H1 (cell line): ENCODE results near the gene SH3BGRL. TPM values are rescaled to one million over a fixed set of nuclear protein-coding genes. Genes with fewer than 3 reads are reported as not detected.

Experiments
- CTCF ChIA-PET: fragments of 300-600 bp; sonication (Branson Sonifier 250); formaldehyde crosslinking; loops from one replicate; lab custom pipeline; 2021; ENCODE audit not compliant: partially characterized antibody; lab: Charles Lee
- POLR2A ChIA-PET: fragments of 300-600 bp; sonication (Branson Sonifier 250); formaldehyde crosslinking; loops from one replicate; lab custom pipeline; 2021; ENCODE audit warnings: inconsistent platforms; ENCODE audit not compliant: partially characterized antibody; lab: Charles Lee
- DNase-seq, 2 experiments: peaks; one replicate each; pipeline versions ENCODE4 v3.0.0 to v3.0.0-alpha.2; 2010 to 2022; ENCODE audit warnings: low spot score in 2 of 2, low read depth in 1 of 2, mixed read lengths in 1 of 2
- FAIRE-seq: peaks from 2 replicates; lab custom pipeline; 2011; peaks lifted over from hg19 to GRCh38; lab: Jason Lieb, UNC
- H2AFZ ChIP-seq: 2 replicates; pipeline ENCODE4 v1.8.1; 2012; ENCODE audit warnings: low read length, inconsistent platforms
- H2AK5ac ChIP-seq: 2 replicates; pipeline ENCODE4 v1.6.1; 2013; ENCODE audit warnings: low read depth, low read length
- H2BK120ac ChIP-seq: replicated peaks from 2 replicates; pipeline ENCODE3; 2013; ENCODE audit warnings: low read depth, low read length, inconsistent platforms
- H2BK12ac ChIP-seq: 2 replicates; pipeline ENCODE4 v1.6.1; 2013; ENCODE audit warnings: low read depth, low read length
- H2BK15ac ChIP-seq: 2 replicates; pipeline ENCODE4 v1.6.1; 2013; ENCODE audit warnings: low read length
- H2BK20ac ChIP-seq: 2 replicates; pipeline ENCODE4 v1.6.1; 2013; ENCODE audit warnings: low read length
- H2BK5ac ChIP-seq: 2 replicates; pipeline ENCODE4 v1.6.1; 2013; ENCODE audit warnings: low read depth, low read length
- H3K14ac ChIP-seq: 2 replicates; pipeline ENCODE4 v1.6.1; 2013; ENCODE audit warnings: inconsistent platforms; ENCODE audit not compliant: insufficient read length
- H3K18ac ChIP-seq: 2 replicates; pipeline ENCODE4 v1.6.1; 2013; ENCODE audit warnings: low read length; ENCODE audit errors: extremely low read depth
- H3K23ac ChIP-seq: 2 replicates; pipeline ENCODE4 v1.6.1; 2013; ENCODE audit warnings: inconsistent platforms; ENCODE audit not compliant: insufficient read length
- H3K23me2 ChIP-seq: 2 replicates; pipeline ENCODE4 v1.6.1; 2013; ENCODE audit warnings: low read depth, low read length
- H3K27ac ChIP-seq: 2 replicates; pipeline ENCODE4 v1.6.1; 2011; ENCODE audit warnings: low read depth, low read length, inconsistent platforms
- H3K27me3 ChIP-seq, 4 experiments: replicated peaks in 1 of 4; 1 replicate in 1 of 4; 2 replicates in 3 of 4; pipeline versions ENCODE4 v1.6.1 to v1.8.1; 2011 to 2013; ENCODE audit warnings: low read length in 3 of 4, mild to moderate bottlenecking in 3 of 4, inconsistent platforms in 2 of 4, mixed read lengths in 2 of 4, moderate library complexity in 1 of 4; ENCODE audit not compliant: control insufficient read depth in 3 of 4, insufficient read depth in 3 of 4; ENCODE audit errors: extremely low read depth in 1 of 4
- H3K36me3 ChIP-seq, 4 experiments: 2 replicates each; pipeline versions ENCODE4 v1.6.1 to v1.8.1; 2011 to 2013; ENCODE audit warnings: mild to moderate bottlenecking in 4 of 4, low read length in 3 of 4, moderate library complexity in 2 of 4, control low read depth in 1 of 4, inconsistent platforms in 1 of 4; ENCODE audit not compliant: insufficient read depth in 4 of 4, control insufficient read depth in 2 of 4
- H3K4ac ChIP-seq: replicated peaks from 2 replicates; pipeline ENCODE3; 2013; ENCODE audit warnings: low read length, low read depth, mixed read lengths, inconsistent platforms; ENCODE audit not compliant: insufficient read length
- H3K4me1 ChIP-seq, 4 experiments: replicated peaks in 1 of 4; 1 replicate in 1 of 4; 2 replicates in 3 of 4; pipeline versions ENCODE4 v1.6.1 to v1.8.1; 2011 to 2013; ENCODE audit warnings: low read length in 3 of 4, inconsistent platforms in 2 of 4, mixed read lengths in 1 of 4; ENCODE audit not compliant: insufficient read depth in 4 of 4, control insufficient read depth in 3 of 4
- H3K4me2 ChIP-seq, 2 experiments: 2 replicates each; pipeline versions ENCODE4 v1.6.1 to v1.8.1; 2011 to 2013; ENCODE audit warnings: low read depth in 2 of 2, low read length in 2 of 2, control low read depth in 1 of 2, inconsistent platforms in 1 of 2, mild to moderate bottlenecking in 1 of 2; ENCODE audit not compliant: insufficient read depth in 1 of 2
- H3K4me3 ChIP-seq, 4 experiments: fragments of 200-600, 300-600 bp in 1 of 4; sonication (generic), shearing (Covaris generic), sonication (Bioruptor Twin) in 1 of 4; 2 replicates each; pipeline versions ENCODE4 v1.5.1 to v1.8.1; 2011 to 2016; ENCODE audit warnings: low read length in 4 of 4, low read depth in 3 of 4, control low read depth in 2 of 4, inconsistent platforms in 2 of 4, mild to moderate bottlenecking in 2 of 4, mixed read lengths in 1 of 4, moderate library complexity in 1 of 4; ENCODE audit not compliant: insufficient read depth in 2 of 4; ENCODE audit errors: extremely low read depth in 1 of 4
- H3K56ac ChIP-seq: replicated peaks from 2 replicates; pipeline ENCODE3; 2013; ENCODE audit warnings: low read depth, mild to moderate bottlenecking, mixed read lengths, low read length, inconsistent platforms; ENCODE audit not compliant: insufficient read length
- H3K79me1 ChIP-seq: 2 replicates; pipeline ENCODE4 v1.6.1; 2013; ENCODE audit warnings: low read depth, low read length, control low read depth
- H3K79me2 ChIP-seq, 2 experiments: 2 replicates each; pipeline versions ENCODE4 v1.6.1 to v1.8.1; 2012 to 2013; ENCODE audit warnings: low read length in 2 of 2, mild to moderate bottlenecking in 2 of 2, inconsistent platforms in 1 of 2; ENCODE audit not compliant: insufficient read depth in 2 of 2, control insufficient read depth in 1 of 2
- H3K9ac ChIP-seq, 4 experiments: replicated peaks in 1 of 4; 1 replicate in 1 of 4; 2 replicates in 3 of 4; pipeline versions ENCODE4 v1.6.1 to v1.8.1; 2011 to 2013; ENCODE audit warnings: low read depth in 3 of 4, low read length in 3 of 4, control low read depth in 2 of 4, mild to moderate bottlenecking in 2 of 4, moderate library complexity in 2 of 4, inconsistent platforms in 1 of 4; ENCODE audit errors: extremely low read depth in 1 of 4
- H3K9me3 ChIP-seq, 2 experiments: 2 replicates each; pipeline versions ENCODE4 v1.6.1 to v1.8.1; 2012 to 2013; ENCODE audit warnings: mild to moderate bottlenecking in 2 of 2, moderate library complexity in 2 of 2, control low read depth in 1 of 2, inconsistent platforms in 1 of 2, low read depth in 1 of 2, low read length in 1 of 2, mixed read lengths in 1 of 2; ENCODE audit not compliant: insufficient read depth in 2 of 2
- H4K20me1 ChIP-seq, 2 experiments: replicated peaks in 1 of 2; 2 replicates each; pipeline versions ENCODE3 to v1.8.1; 2011 to 2013; ENCODE audit warnings: inconsistent platforms in 2 of 2, low read length in 2 of 2, mild to moderate bottlenecking in 1 of 2; ENCODE audit not compliant: insufficient read depth in 2 of 2, control insufficient read depth in 1 of 2
- H4K5ac ChIP-seq: 2 replicates; pipeline ENCODE4 v1.6.1; 2013; ENCODE audit warnings: low read length, low read depth, mixed read lengths, inconsistent platforms; ENCODE audit not compliant: insufficient read length
- H4K8ac ChIP-seq: 2 replicates; pipeline ENCODE4 v1.8.0; 2013; ENCODE audit warnings: mild to moderate bottlenecking, moderate library complexity, low read length, inconsistent platforms; ENCODE audit not compliant: insufficient read depth; ENCODE audit errors: extremely low read depth
- H4K91ac ChIP-seq: replicated peaks from 2 replicates; pipeline ENCODE3; 2013; ENCODE audit warnings: low read length, mixed read lengths, inconsistent platforms; ENCODE audit not compliant: insufficient read length
- ATF2 ChIP-seq: IDR thresholded peaks from 2 replicates; pipeline ENCODE4 v1.6.1; 2012; ENCODE audit warnings: low read length, inconsistent platforms
- CHD2 ChIP-seq: IDR thresholded peaks from 2 replicates; pipeline ENCODE4 v1.6.1; 2012; ENCODE audit warnings: low read length, improper control_type of control experiment
- EGR1 ChIP-seq: IDR thresholded peaks from 2 replicates; pipeline ENCODE4 v1.6.1; 2011; ENCODE audit warnings: low read depth, low read length, borderline replicate concordance
- EP300 ChIP-seq, 2 experiments: IDR thresholded peaks; 1 replicate in 1 of 2; 2 replicates in 1 of 2; pipeline ENCODE4 v1.6.1; 2011 to 2012; ENCODE audit warnings: low read depth in 2 of 2, low read length in 2 of 2, mild to moderate bottlenecking in 2 of 2, borderline replicate concordance in 1 of 2, inconsistent platforms in 1 of 2, moderate library complexity in 1 of 2
- HDAC2 ChIP-seq, 2 experiments: fragments of 300-600 bp in 1 of 2; sonication (generic) in 1 of 2; IDR thresholded peaks; 2 replicates each; pipeline ENCODE4 v1.6.1; 2011 to 2012; ENCODE audit warnings: low read depth in 2 of 2, low read length in 2 of 2, mild to moderate bottlenecking in 2 of 2, moderate library complexity in 2 of 2, borderline replicate concordance in 1 of 2, inconsistent platforms in 1 of 2
- JUND ChIP-seq: IDR thresholded peaks from 2 replicates; pipeline ENCODE4 v1.6.1; 2011; ENCODE audit warnings: mild to moderate bottlenecking, improper control_type of control experiment, low read length
- KDM1A ChIP-seq: fragments of 200-600, 300-600 bp; sonication (generic); IDR thresholded peaks from 2 replicates; pipeline ENCODE4 v1.7.1; 2016; ENCODE audit warnings: mild to moderate bottlenecking, low read length, borderline replicate concordance
- NANOG ChIP-seq: IDR thresholded peaks from 2 replicates; pipeline ENCODE4 v1.6.1; 2011; ENCODE audit warnings: low read length, low read depth, mild to moderate bottlenecking, inconsistent platforms; ENCODE audit not compliant: insufficient read depth, poor library complexity, severe bottlenecking
- POLR2A ChIP-seq, 2 experiments: IDR thresholded peaks; 1 replicate in 1 of 2; 2 replicates in 1 of 2; pipeline ENCODE4 v1.6.1; 2011; ENCODE audit warnings: low read depth in 2 of 2, low read length in 2 of 2, mild to moderate bottlenecking in 2 of 2; ENCODE audit errors: control extremely low read depth in 1 of 2
- SP4 ChIP-seq: IDR thresholded peaks from 2 replicates; pipeline ENCODE4 v1.6.1; 2012; ENCODE audit warnings: low read length, inconsistent platforms
- TAF7 ChIP-seq: optimal IDR thresholded peaks from 2 replicates; pipeline ENCODE3; 2011; ENCODE audit warnings: low read depth, mild to moderate bottlenecking, inconsistent platforms, low read length, moderate library complexity, borderline replicate concordance
- ZNF274 ChIP-seq: IDR thresholded peaks from 2 replicates; pipeline ENCODE4 v1.7.0; 2012; ENCODE audit warnings: low read length, borderline replicate concordance; ENCODE audit errors: extremely low read depth
- WGBS, 2 experiments: shearing (Covaris generic) in 1 of 2; methylation state at CpG; one replicate each; pipeline versions ENCODE4 v1.1.6 to v1.1.7; 2013 to 2015; ENCODE audit warnings: low lambda C conversion rate in 2 of 2, mixed read lengths in 2 of 2, inconsistent platforms in 1 of 2, low coverage in 1 of 2, missing lambda C conversion rate in 1 of 2; ENCODE audit not compliant: insufficient replicate concordance in 2 of 2, insufficient coverage in 1 of 2, insufficient read length in 1 of 2; ENCODE audit errors: extremely low coverage in 1 of 2, missing lambda C conversion rate in 1 of 2; 5-methylcytosine and 5-hydroxymethylcytosine counted together
- polyA plus RNA-seq, 7 experiments: library from polyadenylated mRNA; depleted of rRNA in 3 of 7; stranded (reverse) in 5 of 7; unstranded in 2 of 7; fragments of >200 nt in 5 of 7; fragments of 200-250 nt in 2 of 7; gene quantifications; 1 replicate in 5 of 7; 2 replicates in 1 of 7; 4 replicates in 1 of 7; pipeline versions ENCODE4 v1.2.1 to v1.2.3, GENCODE V29; 2011 to 2013; ENCODE audit warnings: missing spikeins in 2 of 7, mixed read lengths in 2 of 7
- total RNA-seq: library from RNA; stranded (reverse); fragmentation: NEBNext Ultra II Directional; extraction: Animal tissue kit (Norgen Biotek cat#: 25700); gene quantifications from 2 replicates; pipeline ENCODE4 v1.2.1, GENCODE V29; 2021

SH3BGRL gene
- total and polyA plus RNA-seq, 2 of the 8 experiments (the other 6 are each of a cell fraction or from before 2014, with no cell fraction given): 36.3 to 49.6 TPM

GRCh38 chrX:81202943-81203342, 1.0 kb downstream of the SH3BGRL start:
- Histone ChIP-seq H3K14ac (no peak overlapping the region), H3K4me2 (peak overlapping the region; percentile 69 to 77), H3K23me2 (peaks cover 3% of the 10 kb centered on the region; the same call in 1 of the 2 replicates), H4K91ac (no peak overlapping the region), H3K18ac (no peak overlapping the region), H3K4me3 (peak overlapping the region in 3 of 4 experiments; percentile 17 to 95 (median 94); a peak in 5 of 8 replicates), H3K9me3 (no peaks in the 10 kb centered on the region), H3K79me1 (no peaks in the 10 kb centered on the region), H2BK15ac (no peak overlapping the region), H4K5ac (no peak overlapping the region), H2BK5ac (no peak overlapping the region), H2AK5ac (no peak overlapping the region), H3K27ac (no peak overlapping the region), H3K36me3 (no peaks in the 10 kb centered on the region), H3K4ac (no peak overlapping the region), H4K20me1 (no peaks in the 10 kb centered on the region), H3K23ac (no peak overlapping the region), H2BK12ac (no peak overlapping the region), H4K8ac (no peak overlapping the region), H3K27me3 (no peaks in the 10 kb centered on the region), H2AFZ (no peak overlapping the region), H3K4me1 (no peaks in the 10 kb centered on the region), H2BK20ac (no peak overlapping the region), H3K9ac (no peak overlapping the region), H3K56ac (no peak overlapping the region), H2BK120ac (no peak overlapping the region), H3K79me2 (peaks cover 0 to 53% of the 10 kb centered on the region in 2 experiments; a peak in 2 of 4 replicates)
- CTCF ChIA-PET: interaction anchor here (0.7 to 1.4 kb wide), 2 partner anchors 10 to 48 kb away, joined by 3 to 4 read pairs; no protein-coding TSS in a partner anchor
- no peak for TF ChIP-seq CHD2
- no peak for TF ChIP-seq ATF2
- TF ChIP-seq ZNF274: no peak
- no peak for TF ChIP-seq NANOG
- no peak for TF ChIP-seq EP300 (IDR thresholded peaks at IDR 0.05; ENCODE audit: borderline replicate concordance in 1 of 2, low read depth in 2 of 2, low read length in 2 of 2)
- no peak for TF ChIP-seq EGR1
- TF ChIP-seq SP4: no peak
- TF ChIP-seq TAF7: no peak
- no peak for TF ChIP-seq JUND
- no peak for TF ChIP-seq KDM1A
- TF ChIP-seq POLR2A (IDR thresholded peaks at IDR 0.05; ENCODE audit: control extremely low read depth in 1 of 2, low read depth in 2 of 2, low read length in 2 of 2): no peak
- no peak for TF ChIP-seq HDAC2 (IDR thresholded peaks at IDR 0.05; ENCODE audit: borderline replicate concordance in 1 of 2, low read depth in 2 of 2, low read length in 2 of 2)
- POLR2A ChIA-PET: interaction anchor here (0.5 to 1.9 kb wide), 7 partner anchors 19 to 189 kb away, joined by 3 to 4 read pairs (median 3); no protein-coding TSS in a partner anchor
- no peak for FAIRE-seq
- 40% methylated on average over 1 of the region's 1 CpG; no CpG with 5 or more reads in 1 of the 2 experiments for WGBS, 2 experiments
- DNase-seq: no peak
